Measurements from ENCODE around the gene S100B.

The S100B gene

GRCh38 chr21:46600305-46600704 lies 4.6 kb downstream of the S100B start:
- Histone ChIP-seq H3K9ac (ENCODE audit: insufficient read length, low read depth) (no peak overlapping the region), H3K36me3 (ENCODE audit: insufficient read depth, insufficient read length, low read length) (no peaks in the 10 kb centered on the region), H3K27me3 (ENCODE audit: insufficient read depth, insufficient read length) (no peaks in the 10 kb centered on the region), H3K4me3 (ENCODE audit: insufficient read length, low read depth) (no peak overlapping the region), H3K9me3 (ENCODE audit: insufficient read depth, low read length) (peaks cover 23% of the 10 kb centered on the region; the same call in 1 of the 2 replicates), H3K4me1 (ENCODE audit: insufficient read depth, insufficient read length) (peaks cover 10% of the 10 kb centered on the region)
- DNase-seq (ENCODE audit: low read depth, low spot score), result no peak
- TF ChIP-seq SUZ12 (IDR thresholded peaks at IDR 0.05; ENCODE audit: extremely low read depth, insufficient read depth, insufficient read length) (no peak), YY1 (IDR thresholded peaks at IDR 0.05; ENCODE audit: insufficient read depth, insufficient read length) (no peak), ZNF274 (IDR thresholded peaks at IDR 0.05; ENCODE audit: low read depth, low read length) (no peak)

GRCh38 chr21:46598581-46599572 lies 6.0 kb downstream of the S100B start:
- no peak for DNase-seq (ENCODE audit: low read depth, low spot score)
- H3K9me3 ChIP-seq (ENCODE audit: insufficient read depth, low read length), result peaks cover 38% of the 10 kb centered on the region
- TF ChIP-seq YY1 (IDR thresholded peaks at IDR 0.05; ENCODE audit: insufficient read depth, insufficient read length) (no peak), ZNF274 (IDR thresholded peaks at IDR 0.05; ENCODE audit: low read depth, low read length) (no peak), SUZ12 (IDR thresholded peaks at IDR 0.05; ENCODE audit: extremely low read depth, insufficient read depth, insufficient read length) (no peak)
- H3K4me3 ChIP-seq (ENCODE audit: insufficient read length, low read depth), result no peak overlapping the region
- H3K9ac ChIP-seq (ENCODE audit: insufficient read length, low read depth), result no peak overlapping the region
- peaks cover 6% of the 10 kb centered on the region for H3K4me1 ChIP-seq (ENCODE audit: insufficient read depth, insufficient read length)
- H3K27me3 ChIP-seq (ENCODE audit: insufficient read depth, insufficient read length), result no peaks in the 10 kb centered on the region
- H3K36me3 ChIP-seq (ENCODE audit: insufficient read depth, insufficient read length, low read length), result no peaks in the 10 kb centered on the region

GRCh38 chr21:46597896-46598343 lies 7.0 kb downstream of the S100B start:
- H3K27me3 ChIP-seq (ENCODE audit: insufficient read depth, insufficient read length), result no peaks in the 10 kb centered on the region
- no peaks in the 10 kb centered on the region for H3K36me3 ChIP-seq (ENCODE audit: insufficient read depth, insufficient read length, low read length)
- DNase-seq (ENCODE audit: low read depth, low spot score), result no peak
- TF ChIP-seq SUZ12 (IDR thresholded peaks at IDR 0.05; ENCODE audit: extremely low read depth, insufficient read depth, insufficient read length) (no peak), YY1 (IDR thresholded peaks at IDR 0.05; ENCODE audit: insufficient read depth, insufficient read length) (no peak), ZNF274 (IDR thresholded peaks at IDR 0.05; ENCODE audit: low read depth, low read length) (no peak)
- H3K9me3 ChIP-seq (ENCODE audit: insufficient read depth, low read length), result peaks cover 47% of the 10 kb centered on the region
- H3K9ac ChIP-seq (ENCODE audit: insufficient read length, low read depth), result no peak overlapping the region
- no peak overlapping the region for H3K4me3 ChIP-seq (ENCODE audit: insufficient read length, low read depth)
- peaks cover 6% of the 10 kb centered on the region for H3K4me1 ChIP-seq (ENCODE audit: insufficient read depth, insufficient read length)

- Histone ChIP-seq H3K9me3 (ENCODE audit: insufficient read depth, low read length) (peaks cover 55% of the 10 kb centered on the region), H3K4me1 (ENCODE audit: insufficient read depth, insufficient read length) (peaks cover 3% of the 10 kb centered on the region), H3K9ac (ENCODE audit: insufficient read length, low read depth) (no peak overlapping the region), H3K27me3 (ENCODE audit: insufficient read depth, insufficient read length) (no peaks in the 10 kb centered on the region), H3K4me3 (ENCODE audit: insufficient read length, low read depth) (no peak overlapping the region), H3K36me3 (ENCODE audit: insufficient read depth, insufficient read length, low read length) (no peaks in the 10 kb centered on the region)
- no peak for TF ChIP-seq YY1 (IDR thresholded peaks at IDR 0.05; ENCODE audit: insufficient read depth, insufficient read length)
- no peak for TF ChIP-seq ZNF274 (IDR thresholded peaks at IDR 0.05; ENCODE audit: low read depth, low read length)
- TF ChIP-seq SUZ12 (IDR thresholded peaks at IDR 0.05; ENCODE audit: extremely low read depth, insufficient read depth, insufficient read length), result no peak
- DNase-seq (ENCODE audit: low read depth, low spot score), result no peak
Measured at GRCh38 chr21:46597031-46597430, 7.9 kb downstream of the S100B start.

GRCh38 chr21:46596201-46596600 lies 8.7 kb downstream of the S100B start:
- Histone ChIP-seq H3K4me3 (ENCODE audit: insufficient read length, low read depth) (no peak overlapping the region), H3K9me3 (ENCODE audit: insufficient read depth, low read length) (peaks cover 56% of the 10 kb centered on the region), H3K9ac (ENCODE audit: insufficient read length, low read depth) (no peak overlapping the region), H3K36me3 (ENCODE audit: insufficient read depth, insufficient read length, low read length) (no peaks in the 10 kb centered on the region), H3K27me3 (ENCODE audit: insufficient read depth, insufficient read length) (no peaks in the 10 kb centered on the region), H3K4me1 (ENCODE audit: insufficient read depth, insufficient read length) (peaks cover 3% of the 10 kb centered on the region)
- DNase-seq (ENCODE audit: low read depth, low spot score), result no peak
- TF ChIP-seq ZNF274 (IDR thresholded peaks at IDR 0.05; ENCODE audit: low read depth, low read length) (no peak), YY1 (IDR thresholded peaks at IDR 0.05; ENCODE audit: insufficient read depth, insufficient read length) (no peak), SUZ12 (IDR thresholded peaks at IDR 0.05; ENCODE audit: extremely low read depth, insufficient read depth, insufficient read length) (no peak)

- no peak for TF ChIP-seq SUZ12 (IDR thresholded peaks at IDR 0.05; ENCODE audit: extremely low read depth, insufficient read depth, insufficient read length)
- no peak overlapping the region for H3K4me3 ChIP-seq (ENCODE audit: insufficient read length, low read depth)
- no peak for DNase-seq (ENCODE audit: low read depth, low spot score)
- peaks cover 3% of the 10 kb centered on the region for H3K4me1 ChIP-seq (ENCODE audit: insufficient read depth, insufficient read length)
- no peaks in the 10 kb centered on the region for H3K27me3 ChIP-seq (ENCODE audit: insufficient read depth, insufficient read length)
- peaks cover 65% of the 10 kb centered on the region for H3K9me3 ChIP-seq (ENCODE audit: insufficient read depth, low read length)
- no peak overlapping the region for H3K9ac ChIP-seq (ENCODE audit: insufficient read length, low read depth)
- no peaks in the 10 kb centered on the region for H3K36me3 ChIP-seq (ENCODE audit: insufficient read depth, insufficient read length, low read length)
Measured at GRCh38 chr21:46594276-46594675, 10.6 kb downstream of the S100B start.

- no peaks in the 10 kb centered on the region for H3K27me3 ChIP-seq (ENCODE audit: insufficient read depth, insufficient read length)
- H3K4me1 ChIP-seq (ENCODE audit: insufficient read depth, insufficient read length), result no peaks in the 10 kb centered on the region
- no peak for DNase-seq (ENCODE audit: low read depth, low spot score)
- no peak overlapping the region for H3K9ac ChIP-seq (ENCODE audit: insufficient read length, low read depth)
- H3K4me3 ChIP-seq (ENCODE audit: insufficient read length, low read depth), result no peak overlapping the region
- peaks cover 12% of the 10 kb centered on the region for H3K36me3 ChIP-seq (ENCODE audit: insufficient read depth, insufficient read length, low read length)
- TF ChIP-seq YY1 (IDR thresholded peaks at IDR 0.05; ENCODE audit: insufficient read depth, insufficient read length) (no peak), SUZ12 (IDR thresholded peaks at IDR 0.05; ENCODE audit: extremely low read depth, insufficient read depth, insufficient read length) (no peak), ZNF274 (IDR thresholded peaks at IDR 0.05; ENCODE audit: low read depth, low read length) (no peak)
- H3K9me3 ChIP-seq (ENCODE audit: insufficient read depth, low read length), result peaks cover 58% of the 10 kb centered on the region
Measured at GRCh38 chr21:46585191-46585953, 19.5 kb downstream of the S100B start.
